ENCODE measurements around the gene SPEM1. TPM values are rescaled to one million over a fixed set of nuclear protein-coding genes. Genes with fewer than 3 reads are reported as not detected.

Gene SPEM1
- total RNA-seq, 1 experiment from 2014 or later: 1.1 TPM

GRCh38 chr17:7426896-7427489 lies 6.9 kb downstream of the SPEM1 start:
- Histone ChIP-seq H3F3A (ENCODE audit: insufficient read depth, low read depth) (no peaks in the 10 kb centered on the region), H3K9me3 (ENCODE audit: insufficient read depth, low read depth) (no peaks in the 10 kb centered on the region), H3K27me3 (ENCODE audit: insufficient read depth, low read depth) (no peaks in the 10 kb centered on the region), H3K9me2 (ENCODE audit: insufficient read depth) (no peaks in the 10 kb centered on the region), H3K4me3 (no peak overlapping the region), H3K4me2 (no peak overlapping the region), H3K4me1 (replicated peaks; ENCODE audit: insufficient read depth) (no peaks in the 10 kb centered on the region), H3K36me3 (ENCODE audit: low read depth) (no peaks in the 10 kb centered on the region), H3K27ac (no peak overlapping the region), H4K20me1 (ENCODE audit: insufficient read depth) (no peaks in the 10 kb centered on the region), H2AFZ (no peak overlapping the region), H3K79me2 (ENCODE audit: low read depth) (no peaks in the 10 kb centered on the region)
- intact Hi-C loops (cut with micrococcal nuclease; ENCODE audit: unreplicated experiment): no loop called here
- BruUV-seq (replicated peaks): no TSS peak
- TF ChIP-seq EZH2 (IDR thresholded peaks at IDR 0.05; ENCODE audit: low read depth): no peak
- TF ChIP-seq, protein P1, sequence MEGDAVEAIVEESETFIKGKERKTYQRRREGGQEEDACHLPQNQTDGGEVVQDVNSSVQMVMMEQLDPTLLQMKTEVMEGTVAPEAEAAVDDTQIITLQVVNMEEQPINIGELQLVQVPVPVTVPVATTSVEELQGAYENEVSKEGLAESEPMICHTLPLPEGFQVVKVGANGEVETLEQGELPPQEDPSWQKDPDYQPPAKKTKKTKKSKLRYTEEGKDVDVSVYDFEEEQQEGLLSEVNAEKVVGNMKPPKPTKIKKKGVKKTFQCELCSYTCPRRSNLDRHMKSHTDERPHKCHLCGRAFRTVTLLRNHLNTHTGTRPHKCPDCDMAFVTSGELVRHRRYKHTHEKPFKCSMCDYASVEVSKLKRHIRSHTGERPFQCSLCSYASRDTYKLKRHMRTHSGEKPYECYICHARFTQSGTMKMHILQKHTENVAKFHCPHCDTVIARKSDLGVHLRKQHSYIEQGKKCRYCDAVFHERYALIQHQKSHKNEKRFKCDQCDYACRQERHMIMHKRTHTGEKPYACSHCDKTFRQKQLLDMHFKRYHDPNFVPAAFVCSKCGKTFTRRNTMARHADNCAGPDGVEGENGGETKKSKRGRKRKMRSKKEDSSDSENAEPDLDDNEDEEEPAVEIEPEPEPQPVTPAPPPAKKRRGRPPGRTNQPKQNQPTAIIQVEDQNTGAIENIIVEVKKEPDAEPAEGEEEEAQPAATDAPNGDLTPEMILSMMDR (conservative IDR thresholded peaks at IDR 0.05): no peak
- no peak for DNase-seq
- ChIA-PET POLR2A (ENCODE audit: unreplicated experiment) (no interaction called here), CTCF (no interaction called here)

GRCh38 chr17:7427549-7427948 lies 7.4 kb downstream of the SPEM1 start:
- intact Hi-C loops (cut with micrococcal nuclease; ENCODE audit: unreplicated experiment): no loop called here
- Histone ChIP-seq H3K27ac (no peak overlapping the region), H3K9me3 (ENCODE audit: insufficient read depth, low read depth) (no peaks in the 10 kb centered on the region), H3K4me1 (replicated peaks; ENCODE audit: insufficient read depth) (no peaks in the 10 kb centered on the region), H3F3A (ENCODE audit: insufficient read depth, low read depth) (no peaks in the 10 kb centered on the region), H3K27me3 (ENCODE audit: insufficient read depth, low read depth) (no peaks in the 10 kb centered on the region), H3K9me2 (ENCODE audit: insufficient read depth) (no peaks in the 10 kb centered on the region), H4K20me1 (ENCODE audit: insufficient read depth) (no peaks in the 10 kb centered on the region), H3K4me3 (no peak overlapping the region), H2AFZ (no peak overlapping the region), H3K79me2 (ENCODE audit: low read depth) (no peaks in the 10 kb centered on the region), H3K4me2 (no peak overlapping the region), H3K36me3 (ENCODE audit: low read depth) (no peaks in the 10 kb centered on the region)
- no TSS peak for BruUV-seq (replicated peaks)
- CTCF ChIA-PET: no interaction called here
- POLR2A ChIA-PET (ENCODE audit: unreplicated experiment): no interaction called here
- TF ChIP-seq, protein P1 (conservative IDR thresholded peaks at IDR 0.05): no peak
- TF ChIP-seq EZH2 (IDR thresholded peaks at IDR 0.05; ENCODE audit: low read depth): no peak
- DNase-seq: no peak

- no TSS peak for BruUV-seq (replicated peaks)
- CTCF ChIA-PET: no interaction called here
- H2AFZ ChIP-seq: no peak within 1 kb of the TSS
Observed at GRCh38 chr17:7428557-7428956, 8.4 kb downstream of the SPEM1 start, which contains the start of gene SPEM3. TSS of gene SPEM3 (plus strand) at chr17:7428857. CDS start at chr17:7428903, 46 bp downstream.

More at GRCh38 chr17:7428557-7428956, 8.4 kb downstream of the SPEM1 start, which contains the start of gene SPEM3:
- H3K4me3 ChIP-seq: no peak within 1 kb of the TSS
- no peaks in the 10 kb centered on the region for H3K27me3 ChIP-seq (ENCODE audit: insufficient read depth, low read depth)
- no peaks in the 10 kb centered on the region for H3K36me3 ChIP-seq (ENCODE audit: low read depth)
- H4K20me1 ChIP-seq (ENCODE audit: insufficient read depth): no peaks in the 10 kb centered on the region
- no peaks in the 10 kb centered on the region for H3F3A ChIP-seq (ENCODE audit: insufficient read depth, low read depth)
- H3K9me3 ChIP-seq (ENCODE audit: insufficient read depth, low read depth): no peaks in the 10 kb centered on the region
- H3K27ac ChIP-seq: no peak within 1 kb of the TSS
- DNase-seq: no peak
- no peaks in the 10 kb centered on the region for H3K79me2 ChIP-seq (ENCODE audit: low read depth)
- POLR2A ChIA-PET (ENCODE audit: unreplicated experiment): no interaction called here
- H3K4me1 ChIP-seq (replicated peaks; ENCODE audit: insufficient read depth): no peaks in the 10 kb centered on the region
- intact Hi-C loops (cut with micrococcal nuclease; ENCODE audit: unreplicated experiment): no loop called here
- no peak for TF ChIP-seq EZH2 (IDR thresholded peaks at IDR 0.05; ENCODE audit: low read depth)
- TF ChIP-seq, protein P1 (conservative IDR thresholded peaks at IDR 0.05): no peak
- no peaks in the 10 kb centered on the region for H3K9me2 ChIP-seq (ENCODE audit: insufficient read depth)
- H3K4me2 ChIP-seq: no peak within 1 kb of the TSS

Data from PC-9 (cell line).